ENCODE results near the gene PNMA6F.
"Not testable (repeated sequence)": the region's sequence is repeated elsewhere in the genome, so short reads cannot be mapped to it uniquely, and the experiment has no call there.

PNMA6F gene

GRCh38 chrX:153276049-153276448 lies 45.5 kb downstream of the PNMA6F start:
- DNase-seq (ENCODE audit: low read depth, low spot score); H3K4me3 ChIP-seq (ENCODE audit: low read depth, low read length); in situ Hi-C loops (cut with HindIII; ENCODE audit: low sequenced_read_pairs): not testable (repeated sequence)

DNA sequence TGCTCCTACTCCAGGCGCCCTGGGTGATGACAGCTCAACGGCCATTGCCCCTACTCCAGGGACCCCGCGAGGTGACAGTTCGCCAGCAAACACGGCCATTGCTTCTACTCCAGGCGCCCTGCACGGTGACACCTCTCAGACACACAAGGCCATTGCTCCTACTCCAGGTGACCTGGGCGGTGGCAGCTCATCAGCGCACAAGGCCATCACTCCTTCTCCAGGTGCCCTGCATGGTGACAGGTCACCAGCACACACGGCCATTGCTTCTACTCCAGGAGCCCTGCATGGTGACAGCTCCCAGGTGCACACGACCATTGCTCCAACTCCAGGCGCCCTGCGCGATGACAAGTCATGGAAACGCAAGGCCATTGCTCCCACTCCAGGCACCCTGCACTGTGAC lies 46.1 kb downstream of the PNMA6F start:
- in situ Hi-C loops (cut with HindIII; ENCODE audit: low sequenced_read_pairs); DNase-seq (ENCODE audit: low read depth, low spot score); H3K4me3 ChIP-seq (ENCODE audit: low read depth, low read length): not testable (repeated sequence)

DNA sequence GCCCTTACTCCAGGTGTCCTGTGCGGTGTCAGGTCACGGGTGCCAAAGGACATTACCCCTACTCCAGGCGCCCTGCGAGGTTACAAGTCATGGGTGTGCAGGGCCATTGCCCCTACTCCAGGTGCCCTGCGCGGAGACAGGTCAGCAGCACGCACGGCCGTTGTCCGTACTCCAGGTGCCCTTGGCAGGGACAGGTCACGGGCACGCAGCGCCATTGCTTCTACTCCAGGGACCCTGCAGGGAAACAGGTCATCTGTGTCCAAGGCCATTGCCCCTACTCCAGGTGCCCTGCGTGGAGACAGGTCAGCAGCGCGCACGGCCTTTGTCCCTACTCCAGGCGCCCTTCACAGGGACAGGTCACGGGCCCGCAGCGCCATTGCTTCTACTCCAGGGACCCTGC lies 49.0 kb downstream of the PNMA6F start:
- in situ Hi-C loops (cut with HindIII; ENCODE audit: low sequenced_read_pairs) = not testable (repeated sequence)

DNA sequence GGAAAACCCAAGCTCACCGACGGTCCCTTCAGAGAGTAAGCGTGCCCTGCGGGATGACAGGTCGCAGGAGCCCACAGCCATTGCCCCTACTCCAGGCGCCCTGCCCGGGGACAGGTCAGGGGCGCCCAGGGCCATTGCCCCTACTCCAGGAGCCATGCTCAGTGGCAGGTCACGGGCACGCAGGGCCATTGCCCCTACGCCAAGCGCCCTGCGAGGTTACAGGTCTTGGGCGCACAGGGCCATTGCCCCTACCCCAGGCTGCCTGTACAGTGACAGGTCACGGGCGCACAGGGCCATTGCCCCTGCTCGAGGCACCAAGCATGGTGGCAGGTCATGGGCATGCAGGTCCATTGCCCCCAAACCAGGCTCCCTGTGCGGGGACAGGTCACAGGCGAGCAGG lies 49.5 kb downstream of the PNMA6F start:
- DNase-seq (ENCODE audit: low read depth, low spot score); H3K4me3 ChIP-seq (ENCODE audit: low read depth, low read length); in situ Hi-C loops (cut with HindIII; ENCODE audit: low sequenced_read_pairs): not testable (repeated sequence)

More for the DNA sequence above, 49.0 kb downstream of the PNMA6F start:
- DNase-seq (ENCODE audit: low read depth, low spot score); H3K4me3 ChIP-seq (ENCODE audit: low read depth, low read length): not testable (repeated sequence)

Data from astrocyte of the spinal cord (primary cell).